GM18505 (cell line): ENCODE results near the gene SLC12A4.
"Not testable (repeated sequence)": the region's sequence is repeated elsewhere in the genome, so short reads cannot be mapped to it uniquely, and the experiment has no call there.

ENCODE experiments used
- ATAC-seq: cut with Tn5 transposase; IDR thresholded peaks from one replicate; pipeline ENCODE4 v1.9.1; 2021; ENCODE audit not compliant: unreplicated experiment
- POLR2A ChIP-seq: IDR thresholded peaks from 4 replicates; pipeline ENCODE4 v1.6.1; 2011; ENCODE audit warnings: borderline replicate concordance; ENCODE audit not compliant: insufficient read depth, insufficient read length; ENCODE audit errors: extremely low read depth

The SLC12A4 gene

GRCh38 chr16:67977005-67977404 is 8.6 kb upstream of the SLC12A4 start:
- no peak for ATAC-seq
- TF ChIP-seq POLR2A: no peak

GRCh38 chr16:67976205-67976604 is 7.8 kb upstream of the SLC12A4 start:
- TF ChIP-seq POLR2A: no peak
- no peak for ATAC-seq

GRCh38 chr16:67975321-67976105 is 7.1 kb upstream of the SLC12A4 start:
- no peak for ATAC-seq
- TF ChIP-seq POLR2A: no peak

- ATAC-seq: not testable (repeated sequence)
Observed at GRCh38 chr16:67972285-67972684, 3.8 kb upstream of the SLC12A4 start.

GRCh38 chr16:67971111-67971510 is 2.7 kb upstream of the SLC12A4 start:
- no peak for ATAC-seq
- TF ChIP-seq POLR2A: no peak

GRCh38 chr16:67969254-67970039 is 1.0 kb upstream of the SLC12A4 start:
- no peak for TF ChIP-seq POLR2A
- no peak for ATAC-seq

- TF ChIP-seq POLR2A: no peak
- peak; percentile 18 for ATAC-seq
Observed at GRCh38 chr16:67967958-67968399, 458 bp downstream of the SLC12A4 start.

GRCh38 chr16:67967183-67967957 is 1.1 kb downstream of the SLC12A4 start:
- ATAC-seq: no peak
- no peak for TF ChIP-seq POLR2A

GRCh38 chr16:67966549-67967182 is 1.8 kb downstream of the SLC12A4 start:
- ATAC-seq: no peak
- TF ChIP-seq POLR2A: no peak

GRCh38 chr16:67965668-67966548 is 2.5 kb downstream of the SLC12A4 start:
- no peak for TF ChIP-seq POLR2A
- no peak for ATAC-seq

GRCh38 chr16:67964477-67965131 is 3.8 kb downstream of the SLC12A4 start:
- no peak for TF ChIP-seq POLR2A
- no peak for ATAC-seq

GRCh38 chr16:67963662-67964321 is 4.6 kb downstream of the SLC12A4 start:
- no peak for ATAC-seq
- no peak for TF ChIP-seq POLR2A

- no peak for ATAC-seq
- no peak for TF ChIP-seq POLR2A
Observed at GRCh38 chr16:67963292-67963661, 5.2 kb downstream of the SLC12A4 start.
